ENCODE data around the gene POM121L12. TPM values are rescaled to one million over a fixed set of nuclear protein-coding genes. Genes with fewer than 3 reads are reported as not detected.

POM121L12 gene
- total and polyA plus RNA-seq, 7 experiments from 2014 or later = not detected

- Histone ChIP-seq H3K9me3 (ENCODE audit: control insufficient read depth in 2 of 3, low read length in 3 of 3) (no peaks in the 10 kb centered on the region), H3K36me3 (ENCODE audit: control insufficient read depth in 2 of 3, insufficient read depth in 3 of 3, low read length in 3 of 3) (no peaks in the 10 kb centered on the region), H3K4me3 (ENCODE audit: low read length) (no peak overlapping the region), H3K27me3 (ENCODE audit: control insufficient read depth in 2 of 2, insufficient read depth in 2 of 2, low read length in 2 of 2) (no peaks in the 10 kb centered on the region), H3K4me1 (ENCODE audit: control insufficient read depth in 2 of 2, insufficient read depth in 2 of 2, low read length in 2 of 2) (no peaks in the 10 kb centered on the region), H3K27ac (ENCODE audit: low read depth, low read length) (no peak overlapping the region)
- POLR2A ChIA-PET = no interaction called here
- H3K4me3 Mint-ChIP-seq = no peak overlapping the region
- peaks cover 3 to 49% (median 18%) of the 10 kb centered on the region in 11 donors for H3K9me3 Mint-ChIP-seq
- peaks cover 0 to 6% (median 0%) of the 10 kb centered on the region in 5 donors for H3K36me3 Mint-ChIP-seq
- no peak for DNase-seq
- no peaks in the 10 kb centered on the region for H3K27me3 Mint-ChIP-seq
- no peak overlapping the region for H3K27ac Mint-ChIP-seq
- CTCF ChIA-PET = no interaction called here
- intact Hi-C loops (cut with micrococcal nuclease) = no loop called here
- ATAC-seq = no peak
- peaks cover 0 to 3% (median 0%) of the 10 kb centered on the region in 7 donors for H3K4me1 Mint-ChIP-seq
These were observed 24.6 kb downstream of the POM121L12 start for GRCh38 chr7:53060066-53060465.

- Histone ChIP-seq H3K9me3 (ENCODE audit: control insufficient read depth in 2 of 3, low read length in 3 of 3) (no peaks in the 10 kb centered on the region), H3K27ac (ENCODE audit: low read depth, low read length) (no peak overlapping the region), H3K27me3 (ENCODE audit: control insufficient read depth in 2 of 2, insufficient read depth in 2 of 2, low read length in 2 of 2) (no peaks in the 10 kb centered on the region), H3K4me3 (ENCODE audit: low read length) (no peak overlapping the region), H3K4me1 (ENCODE audit: control insufficient read depth in 2 of 2, insufficient read depth in 2 of 2, low read length in 2 of 2) (no peaks in the 10 kb centered on the region), H3K36me3 (ENCODE audit: control insufficient read depth in 2 of 3, insufficient read depth in 3 of 3, low read length in 3 of 3) (no peaks in the 10 kb centered on the region)
- ATAC-seq = no peak
- Mint-ChIP-seq H3K4me1 (peaks cover 0 to 3% (median 0%) of the 10 kb centered on the region in 7 donors), H3K27me3 (no peaks in the 10 kb centered on the region), H3K4me3 (no peak overlapping the region), H3K36me3 (no peaks in the 10 kb centered on the region), H3K27ac (no peak overlapping the region), H3K9me3 (peaks cover 5 to 44% (median 15%) of the 10 kb centered on the region in 11 donors)
- DNase-seq = no peak
- POLR2A ChIA-PET = no interaction called here
- intact Hi-C loops (cut with micrococcal nuclease) = no loop called here
- CTCF ChIA-PET = no interaction called here
These were observed 27.4 kb downstream of the POM121L12 start for GRCh38 chr7:53062796-53063195.

- POLR2A ChIA-PET = no interaction called here
- Histone ChIP-seq H3K4me3 (ENCODE audit: low read length) (no peak overlapping the region), H3K27ac (ENCODE audit: low read depth, low read length) (no peak overlapping the region), H3K36me3 (ENCODE audit: control insufficient read depth in 2 of 3, insufficient read depth in 3 of 3, low read length in 3 of 3) (no peaks in the 10 kb centered on the region), H3K27me3 (ENCODE audit: control insufficient read depth in 2 of 2, insufficient read depth in 2 of 2, low read length in 2 of 2) (no peaks in the 10 kb centered on the region), H3K4me1 (ENCODE audit: control insufficient read depth in 2 of 2, insufficient read depth in 2 of 2, low read length in 2 of 2) (no peaks in the 10 kb centered on the region), H3K9me3 (ENCODE audit: control insufficient read depth in 2 of 3, low read length in 3 of 3) (peaks cover 0 to 5% (median 0%) of the 10 kb centered on the region in 3 experiments)
- no peaks in the 10 kb centered on the region for H3K4me1 Mint-ChIP-seq
- H3K9me3 Mint-ChIP-seq = peaks cover 0 to 19% (median 6%) of the 10 kb centered on the region in 11 donors
- H3K4me3 Mint-ChIP-seq = no peak overlapping the region
- no peaks in the 10 kb centered on the region for H3K36me3 Mint-ChIP-seq
- no peaks in the 10 kb centered on the region for H3K27me3 Mint-ChIP-seq
- H3K27ac Mint-ChIP-seq = no peak overlapping the region
- CTCF ChIA-PET = no interaction called here
- no peak for ATAC-seq
- intact Hi-C loops (cut with micrococcal nuclease) = no loop called here
- no peak for DNase-seq
These were observed 33.2 kb downstream of the POM121L12 start for GRCh38 chr7:53068673-53069072.

- H3K4me1 ChIP-seq (ENCODE audit: control insufficient read depth in 2 of 2, insufficient read depth in 2 of 2, low read length in 2 of 2) = no peaks in the 10 kb centered on the region
- ChIA-PET POLR2A (no interaction called here), CTCF (no interaction called here)
- Mint-ChIP-seq H3K4me3 (no peak overlapping the region), H3K9me3 (peaks cover 0 to 21% (median 7%) of the 10 kb centered on the region in 11 donors), H3K27ac (no peak overlapping the region), H3K36me3 (no peaks in the 10 kb centered on the region), H3K27me3 (no peaks in the 10 kb centered on the region), H3K4me1 (no peaks in the 10 kb centered on the region)
- no peak overlapping the region for H3K27ac ChIP-seq (ENCODE audit: low read depth, low read length)
- ATAC-seq = no peak
- no peaks in the 10 kb centered on the region for H3K36me3 ChIP-seq (ENCODE audit: control insufficient read depth in 2 of 3, insufficient read depth in 3 of 3, low read length in 3 of 3)
- intact Hi-C loops (cut with micrococcal nuclease) = no loop called here
- H3K4me3 ChIP-seq (ENCODE audit: low read length) = no peak overlapping the region
- no peaks in the 10 kb centered on the region for H3K27me3 ChIP-seq (ENCODE audit: control insufficient read depth in 2 of 2, insufficient read depth in 2 of 2, low read length in 2 of 2)
- peaks cover 0 to 5% (median 0%) of the 10 kb centered on the region in 3 experiments for H3K9me3 ChIP-seq (ENCODE audit: control insufficient read depth in 2 of 3, low read length in 3 of 3)
- DNase-seq = no peak
These were observed 35.5 kb downstream of the POM121L12 start for GRCh38 chr7:53070883-53071282.
